GM12873 (cell line): ENCODE results near the gene KIAA0930.

Experiments
- CTCF ChIP-seq: IDR thresholded peaks from 2 replicates; pipeline ENCODE4 v1.5.1; 2012; ENCODE audit warnings: low read depth, mild to moderate bottlenecking, moderate library complexity, low read length, control low read depth; ENCODE audit not compliant: insufficient read depth; ENCODE audit errors: missing control alignments

Gene KIAA0930

GRCh38 chr22:45159652-45160462 lies 80.8 kb downstream of the KIAA0930 start:
- TF ChIP-seq CTCF: no peak

GRCh38 chr22:45157907-45158306 lies 82.8 kb downstream of the KIAA0930 start:
- no peak for TF ChIP-seq CTCF

- no peak for TF ChIP-seq CTCF
These were observed 85.4 kb downstream of the KIAA0930 start for GRCh38 chr22:45155050-45155840.

GRCh38 chr22:45154383-45154782 lies 86.3 kb downstream of the KIAA0930 start:
- no peak for TF ChIP-seq CTCF

GRCh38 chr22:45151503-45151902 lies 89.2 kb downstream of the KIAA0930 start:
- no peak for TF ChIP-seq CTCF

- TF ChIP-seq CTCF: no peak
These were observed 90.6 kb downstream of the KIAA0930 start for GRCh38 chr22:45150139-45150538.

GRCh38 chr22:45149671-45150070 lies 91.0 kb downstream of the KIAA0930 start:
- no peak for TF ChIP-seq CTCF
